OCI-LY7 (cell line): ENCODE results near the gene POLR2H. TPM values are rescaled to one million over a fixed set of nuclear protein-coding genes. Genes with fewer than 3 reads are reported as not detected.

Experiments
- BruUV-seq: library from RNA; stranded (reverse); fragments of 400-500 nt; replicated peaks from 2 replicates; lab custom pipeline; 2021; lab: Mats Ljungman, UMichigan
- CTCF ChIA-PET: fragments of 300-600 bp; sonication (Branson Sonifier 250); formaldehyde crosslinking; loops from one replicate; lab custom pipeline; 2022; ENCODE audit warnings: antibody characterized with exemption; ENCODE audit not compliant: unreplicated experiment; lab: Charles Lee
- POLR2A ChIA-PET: fragments of 300-600 bp; sonication (Branson Sonifier 250); formaldehyde crosslinking; loops from one replicate; lab custom pipeline; 2022; ENCODE audit warnings: antibody characterized with exemption; lab: Charles Lee
- DNase-seq: peaks from one replicate; pipeline ENCODE4 v3.0.0-alpha.2; 2015; ENCODE audit warnings: low spot score
- H2AFZ ChIP-seq: fragments of 200-600 bp; sonication (generic), shearing (Covaris generic); 2 replicates; pipeline ENCODE4 v1.6.1; 2014; ENCODE audit warnings: mild to moderate bottlenecking, antibody characterized with exemption, low read length, moderate library complexity
- H3K27ac ChIP-seq: fragments of 200-600 bp; sonication (generic); 2 replicates; pipeline ENCODE4 v1.5.1; 2014; ENCODE audit warnings: mixed run types, low read depth, mild to moderate bottlenecking, moderate library complexity, low read length, inconsistent platforms; ENCODE audit not compliant: poor library complexity, severe bottlenecking
- H3K36me3 ChIP-seq: fragments of 200-600 bp; sonication (generic); 2 replicates; pipeline ENCODE4 v1.6.1; 2014; ENCODE audit warnings: mild to moderate bottlenecking, antibody characterized with exemption, low read length, moderate library complexity, mixed read lengths; ENCODE audit not compliant: insufficient read depth
- H3K4me1 ChIP-seq: fragments of 200-600 bp; sonication (generic); 2 replicates; pipeline ENCODE4 v1.5.1; 2014; ENCODE audit warnings: mild to moderate bottlenecking, low read length; ENCODE audit not compliant: insufficient read depth, poor library complexity, severe bottlenecking
- H3K4me2 ChIP-seq: fragments of 200-600 bp; sonication (generic); 2 replicates; pipeline ENCODE4 v1.6.1; 2014; ENCODE audit warnings: mild to moderate bottlenecking, low read length
- H3K4me3 ChIP-seq: fragments of 200-600 bp; sonication (generic); 2 replicates; pipeline ENCODE4 v1.5.1; 2014; ENCODE audit warnings: mild to moderate bottlenecking, low read depth, low read length; ENCODE audit not compliant: poor library complexity, severe bottlenecking
- H3K79me2 ChIP-seq: fragments of 200-600 bp; sonication (generic); 2 replicates; pipeline ENCODE4 v1.6.1; 2016; ENCODE audit warnings: low read depth, mild to moderate bottlenecking, low read length, moderate library complexity, mixed read lengths; ENCODE audit not compliant: insufficient read depth
- H3K9me2 ChIP-seq: fragments of 200-600 bp; sonication (generic); 2 replicates; pipeline ENCODE4 v1.6.1; 2016; ENCODE audit warnings: mild to moderate bottlenecking, low read length, mixed read lengths; ENCODE audit not compliant: insufficient read depth
- H3K9me3 ChIP-seq: fragments of 200-600 bp; sonication (generic); 2 replicates; pipeline ENCODE4 v1.6.1; 2014; ENCODE audit warnings: mild to moderate bottlenecking, mixed run types, low read length, mixed read lengths
- H4K20me1 ChIP-seq: fragments of 200-600 bp; sonication (generic); 2 replicates; pipeline ENCODE4 v1.6.1; 2014; ENCODE audit warnings: mild to moderate bottlenecking, antibody characterized with exemption, low read length, moderate library complexity, mixed read lengths; ENCODE audit not compliant: insufficient read depth
- EZH2phosphoT487 ChIP-seq: fragments of 200-600 bp; sonication (generic); IDR thresholded peaks from 2 replicates; pipeline ENCODE4 v1.6.1; 2018; ENCODE audit warnings: low read depth, borderline replicate concordance, mild to moderate bottlenecking, mixed run types, antibody characterized with exemption, low read length, moderate library complexity, mixed read lengths
- intact Hi-C: fragments of 100-400 bp; cut with micrococcal nuclease; formaldehyde crosslinking; loops from one replicate; pipeline ENCODE4 v1.10.0; 2022; ENCODE audit not compliant: unreplicated experiment
- total RNA-seq, 2 experiments: library from RNA; depleted of rRNA in 1 of 2; stranded (reverse); fragments of >200 nt in 1 of 2; shearing (Covaris generic) in 1 of 2; gene quantifications; 2 replicates each; pipeline ENCODE4 v1.2.3, GENCODE V29; 2014 to 2022
- TF ChIP-seq, protein P1 (sequence below): fragments of 200-600 bp; sonication (generic); conservative IDR thresholded peaks from 2 replicates; pipeline ENCODE4 v1.5.1; 2014; ENCODE audit warnings: mild to moderate bottlenecking, antibody characterized with exemption, low read length, moderate library complexity, mixed read lengths

POLR2H gene
- total RNA-seq, 2 experiments from 2014 or later, result 80.1 to 85.8 TPM

DNA sequence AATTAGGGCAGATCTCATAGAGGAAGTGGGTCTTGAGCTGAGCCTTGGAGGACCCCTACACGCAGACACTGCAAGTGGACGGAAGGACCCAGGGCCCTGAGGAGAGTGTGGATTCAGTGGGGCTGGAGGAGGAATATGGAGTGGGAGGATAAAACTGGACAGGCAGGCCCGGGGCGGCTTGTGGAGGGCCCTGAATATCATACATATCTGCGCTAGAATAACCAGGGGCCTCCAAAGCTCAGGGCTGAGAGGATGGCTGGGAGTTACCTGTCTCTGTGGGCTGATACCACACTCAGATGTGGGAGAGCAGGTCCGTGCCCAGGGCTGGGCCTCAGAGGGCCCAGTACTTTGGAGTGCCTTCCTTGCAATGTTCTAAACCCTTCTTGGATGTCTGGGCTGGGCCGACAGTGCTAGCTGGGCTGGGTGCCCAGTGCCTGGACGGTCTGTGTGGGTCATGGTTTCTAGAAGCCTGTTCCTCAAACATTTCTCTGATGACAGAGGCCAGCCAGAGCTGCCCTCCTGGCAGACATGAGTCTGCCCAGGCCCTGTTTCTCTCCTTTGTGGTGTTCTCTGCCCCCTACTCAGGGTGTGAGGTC, 47.9 kb downstream of the POLR2H start:
- Histone ChIP-seq H3K9me2 (no peaks in the 10 kb centered on the region), H4K20me1 (no peaks in the 10 kb centered on the region), H3K27ac (no peak overlapping the region), H3K9me3 (no peaks in the 10 kb centered on the region), H3K79me2 (no peaks in the 10 kb centered on the region), H3K4me1 (no peaks in the 10 kb centered on the region), H3K4me3 (no peak overlapping the region), H3K4me2 (no peak overlapping the region), H3K36me3 (no peaks in the 10 kb centered on the region), H2AFZ (no peak overlapping the region)
- CTCF ChIA-PET, result no interaction called here
- DNase-seq, result no peak
- BruUV-seq, result no TSS peak
- no peak for TF ChIP-seq EZH2phosphoT487
- TF ChIP-seq, protein P1, sequence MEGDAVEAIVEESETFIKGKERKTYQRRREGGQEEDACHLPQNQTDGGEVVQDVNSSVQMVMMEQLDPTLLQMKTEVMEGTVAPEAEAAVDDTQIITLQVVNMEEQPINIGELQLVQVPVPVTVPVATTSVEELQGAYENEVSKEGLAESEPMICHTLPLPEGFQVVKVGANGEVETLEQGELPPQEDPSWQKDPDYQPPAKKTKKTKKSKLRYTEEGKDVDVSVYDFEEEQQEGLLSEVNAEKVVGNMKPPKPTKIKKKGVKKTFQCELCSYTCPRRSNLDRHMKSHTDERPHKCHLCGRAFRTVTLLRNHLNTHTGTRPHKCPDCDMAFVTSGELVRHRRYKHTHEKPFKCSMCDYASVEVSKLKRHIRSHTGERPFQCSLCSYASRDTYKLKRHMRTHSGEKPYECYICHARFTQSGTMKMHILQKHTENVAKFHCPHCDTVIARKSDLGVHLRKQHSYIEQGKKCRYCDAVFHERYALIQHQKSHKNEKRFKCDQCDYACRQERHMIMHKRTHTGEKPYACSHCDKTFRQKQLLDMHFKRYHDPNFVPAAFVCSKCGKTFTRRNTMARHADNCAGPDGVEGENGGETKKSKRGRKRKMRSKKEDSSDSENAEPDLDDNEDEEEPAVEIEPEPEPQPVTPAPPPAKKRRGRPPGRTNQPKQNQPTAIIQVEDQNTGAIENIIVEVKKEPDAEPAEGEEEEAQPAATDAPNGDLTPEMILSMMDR, result no peak
- intact Hi-C loops, result no loop called here
- POLR2A ChIA-PET, result no interaction called here

DNA sequence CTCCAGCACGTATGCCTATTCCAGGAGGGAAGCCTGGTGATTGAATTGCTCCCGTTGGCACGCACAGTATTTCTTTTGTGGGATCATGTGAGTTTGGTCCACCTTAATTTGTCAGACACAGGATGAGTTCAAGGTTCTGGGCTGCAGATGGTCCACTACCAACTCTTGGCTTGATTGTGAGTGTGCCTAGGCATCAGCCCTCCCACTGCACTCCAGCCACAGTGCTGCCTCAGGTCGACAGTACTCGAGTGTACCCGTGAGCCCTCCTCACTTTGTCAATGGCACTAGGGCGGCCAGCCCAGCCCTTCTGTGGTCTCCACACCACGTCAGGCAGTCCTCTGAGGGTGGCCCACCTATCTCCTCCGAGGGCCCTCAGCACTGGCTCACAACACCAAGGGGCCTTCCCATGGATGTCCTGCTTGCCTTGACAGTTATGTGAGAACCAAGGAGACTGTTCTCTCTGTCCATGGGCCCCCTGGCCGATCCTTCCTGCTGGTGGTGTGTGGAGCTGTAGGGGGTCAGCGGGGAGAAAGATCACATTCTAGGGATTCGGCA, 48.5 kb downstream of the POLR2H start:
- Histone ChIP-seq H3K9me3 (no peaks in the 10 kb centered on the region), H3K4me3 (no peak overlapping the region), H3K4me1 (no peaks in the 10 kb centered on the region), H3K9me2 (no peaks in the 10 kb centered on the region), H3K36me3 (no peaks in the 10 kb centered on the region), H3K4me2 (no peak overlapping the region), H2AFZ (no peak overlapping the region), H3K27ac (no peak overlapping the region), H4K20me1 (no peaks in the 10 kb centered on the region), H3K79me2 (no peaks in the 10 kb centered on the region)
- ChIA-PET CTCF (no interaction called here), POLR2A (interaction anchor here (0.6 kb wide), 1 partner anchor 62 kb away, joined by 4 read pairs; no protein-coding TSS in a partner anchor)
- no peak for DNase-seq
- no peak for TF ChIP-seq EZH2phosphoT487
- TF ChIP-seq, protein P1, result no peak
- intact Hi-C loops, result no loop called here
- no TSS peak for BruUV-seq
